ENCODE measurements around the gene PROK1.

PROK1 gene

GRCh38 chr1:110466646-110467280 lies 15.8 kb downstream of the PROK1 start:
- no peak for DNase-seq

- DNase-seq, result no peak
These were observed 20.2 kb downstream of the PROK1 start for GRCh38 chr1:110471131-110471530.

- no peak for DNase-seq
These were observed 21.6 kb downstream of the PROK1 start for GRCh38 chr1:110472546-110472945.

- DNase-seq, result no peak
These were observed 23.5 kb downstream of the PROK1 start for GRCh38 chr1:110474444-110474843.

GRCh38 chr1:110475362-110476027 lies 24.5 kb downstream of the PROK1 start:
- DNase-seq, result no peak

- no peak for DNase-seq
These were observed 25.2 kb downstream of the PROK1 start for GRCh38 chr1:110476028-110476765.

GRCh38 chr1:110477041-110477440 lies 26.1 kb downstream of the PROK1 start:
- no peak for DNase-seq

- no peak for DNase-seq
These were observed 26.6 kb downstream of the PROK1 start for GRCh38 chr1:110477445-110477957.

- no peak for DNase-seq
These were observed 27.2 kb downstream of the PROK1 start for GRCh38 chr1:110477967-110478640.

GRCh38 chr1:110478886-110479285 lies 27.9 kb downstream of the PROK1 start:
- no peak for DNase-seq

- DNase-seq, result no peak
These were observed 29.6 kb downstream of the PROK1 start for GRCh38 chr1:110480356-110481096.

GRCh38 chr1:110481968-110482623 lies 31.1 kb downstream of the PROK1 start:
- DNase-seq, result no peak

- DNase-seq, result no peak
These were observed 31.8 kb downstream of the PROK1 start for GRCh38 chr1:110482662-110483307.

- no peak for DNase-seq
These were observed 32.3 kb downstream of the PROK1 start for GRCh38 chr1:110483308-110483685.

- DNase-seq, result no peak
These were observed 33.9 kb downstream of the PROK1 start for GRCh38 chr1:110484801-110485200.

- no peak for DNase-seq
These were observed 34.8 kb downstream of the PROK1 start for GRCh38 chr1:110485725-110486124.

GRCh38 chr1:110487726-110488125 lies 36.8 kb downstream of the PROK1 start:
- DNase-seq, result no peak

GRCh38 chr1:110488161-110488560 lies 37.2 kb downstream of the PROK1 start:
- no peak for DNase-seq

GRCh38 chr1:110488867-110489266 lies 37.9 kb downstream of the PROK1 start:
- no peak for DNase-seq

- DNase-seq, result no peak
These were observed 38.5 kb downstream of the PROK1 start for GRCh38 chr1:110489406-110489805.

- no peak for DNase-seq
These were observed 39.1 kb downstream of the PROK1 start for GRCh38 chr1:110489973-110490542.
